ENCODE measurements around the gene B2M.
"Not testable (repeated sequence)": the region's sequence is repeated elsewhere in the genome, so short reads cannot be mapped to it uniquely, and the experiment has no call there.

Gene B2M

DNA sequence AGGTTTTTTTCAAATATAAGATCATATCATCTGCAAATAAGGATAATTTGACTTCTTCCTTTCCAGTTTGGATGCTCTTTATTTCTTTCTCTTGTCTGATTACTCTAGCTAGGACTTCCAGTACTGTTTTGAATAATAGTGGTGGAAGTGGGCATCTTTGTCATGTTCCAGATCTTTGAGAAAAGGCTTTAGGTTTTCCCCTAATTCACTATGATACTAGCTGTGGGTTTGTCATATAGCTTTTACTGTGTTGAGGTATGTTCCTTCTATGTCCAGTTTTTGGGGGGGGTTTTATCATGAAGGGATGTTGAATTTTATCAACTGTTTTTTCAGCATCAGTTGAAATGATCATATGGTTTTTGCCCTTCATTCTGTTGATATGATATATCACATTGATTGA is 10.6 kb upstream of the B2M start:
- DNase-seq, result not testable (repeated sequence)

GRCh38 chr15:44705986-44706385 is 5.3 kb upstream of the B2M start:
- DNase-seq, result no peak

GRCh38 chr15:44706401-44706800 is 4.9 kb upstream of the B2M start:
- no peak for DNase-seq

- DNase-seq, result no peak
These were observed 4.2 kb upstream of the B2M start for GRCh38 chr15:44706946-44707636.

DNA sequence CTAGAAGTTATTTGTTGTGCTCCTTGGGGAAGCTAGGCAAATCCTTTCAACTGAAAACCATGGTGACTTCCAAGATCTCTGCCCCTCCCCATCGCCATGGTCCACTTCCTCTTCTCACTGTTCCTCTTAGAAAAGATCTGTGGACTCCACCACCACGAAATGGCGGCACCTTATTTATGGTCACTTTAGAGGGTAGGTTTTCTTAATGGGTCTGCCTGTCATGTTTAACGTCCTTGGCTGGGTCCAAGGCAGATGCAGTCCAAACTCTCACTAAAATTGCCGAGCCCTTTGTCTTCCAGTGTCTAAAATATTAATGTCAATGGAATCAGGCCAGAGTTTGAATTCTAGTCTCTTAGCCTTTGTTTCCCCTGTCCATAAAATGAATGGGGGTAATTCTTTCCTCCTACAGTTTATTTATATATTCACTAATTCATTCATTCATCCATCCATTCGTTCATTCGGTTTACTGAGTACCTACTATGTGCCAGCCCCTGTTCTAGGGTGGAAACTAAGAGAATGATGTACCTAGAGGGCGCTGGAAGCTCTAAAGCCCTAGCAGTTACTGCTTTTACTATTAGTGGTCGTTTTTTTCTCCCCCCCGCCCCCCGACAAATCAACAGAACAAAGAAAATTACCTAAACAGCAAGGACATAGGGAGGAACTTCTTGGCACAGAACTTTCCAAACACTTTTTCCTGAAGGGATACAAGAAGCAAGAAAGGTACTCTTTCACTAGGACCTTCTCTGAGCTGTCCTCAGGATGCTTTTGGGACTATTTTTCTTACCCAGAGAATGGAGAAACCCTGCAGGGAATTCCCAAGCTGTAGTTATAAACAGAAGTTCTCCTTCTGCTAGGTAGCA is 851 bp upstream of the B2M start:
- peak; percentile 77 for DNase-seq

DNA sequence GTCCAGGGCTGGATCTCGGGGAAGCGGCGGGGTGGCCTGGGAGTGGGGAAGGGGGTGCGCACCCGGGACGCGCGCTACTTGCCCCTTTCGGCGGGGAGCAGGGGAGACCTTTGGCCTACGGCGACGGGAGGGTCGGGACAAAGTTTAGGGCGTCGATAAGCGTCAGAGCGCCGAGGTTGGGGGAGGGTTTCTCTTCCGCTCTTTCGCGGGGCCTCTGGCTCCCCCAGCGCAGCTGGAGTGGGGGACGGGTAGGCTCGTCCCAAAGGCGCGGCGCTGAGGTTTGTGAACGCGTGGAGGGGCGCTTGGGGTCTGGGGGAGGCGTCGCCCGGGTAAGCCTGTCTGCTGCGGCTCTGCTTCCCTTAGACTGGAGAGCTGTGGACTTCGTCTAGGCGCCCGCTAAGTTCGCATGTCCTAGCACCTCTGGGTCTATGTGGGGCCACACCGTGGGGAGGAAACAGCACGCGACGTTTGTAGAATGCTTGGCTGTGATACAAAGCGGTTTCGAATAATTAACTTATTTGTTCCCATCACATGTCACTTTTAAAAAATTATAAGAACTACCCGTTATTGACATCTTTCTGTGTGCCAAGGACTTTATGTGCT is 527 bp downstream of the B2M start:
- peak; percentile 74 for DNase-seq

DNA sequence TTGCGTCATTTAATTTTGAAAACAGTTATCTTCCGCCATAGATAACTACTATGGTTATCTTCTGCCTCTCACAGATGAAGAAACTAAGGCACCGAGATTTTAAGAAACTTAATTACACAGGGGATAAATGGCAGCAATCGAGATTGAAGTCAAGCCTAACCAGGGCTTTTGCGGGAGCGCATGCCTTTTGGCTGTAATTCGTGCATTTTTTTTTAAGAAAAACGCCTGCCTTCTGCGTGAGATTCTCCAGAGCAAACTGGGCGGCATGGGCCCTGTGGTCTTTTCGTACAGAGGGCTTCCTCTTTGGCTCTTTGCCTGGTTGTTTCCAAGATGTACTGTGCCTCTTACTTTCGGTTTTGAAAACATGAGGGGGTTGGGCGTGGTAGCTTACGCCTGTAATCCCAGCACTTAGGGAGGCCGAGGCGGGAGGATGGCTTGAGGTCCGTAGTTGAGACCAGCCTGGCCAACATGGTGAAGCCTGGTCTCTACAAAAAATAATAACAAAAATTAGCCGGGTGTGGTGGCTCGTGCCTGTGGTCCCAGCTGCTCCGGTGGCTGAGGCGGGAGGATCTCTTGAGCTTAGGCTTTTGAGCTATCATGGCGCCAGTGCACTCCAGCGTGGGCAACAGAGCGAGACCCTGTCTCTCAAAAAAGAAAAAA is 1.2 kb downstream of the B2M start:
- peak; percentile 80 for DNase-seq

DNA sequence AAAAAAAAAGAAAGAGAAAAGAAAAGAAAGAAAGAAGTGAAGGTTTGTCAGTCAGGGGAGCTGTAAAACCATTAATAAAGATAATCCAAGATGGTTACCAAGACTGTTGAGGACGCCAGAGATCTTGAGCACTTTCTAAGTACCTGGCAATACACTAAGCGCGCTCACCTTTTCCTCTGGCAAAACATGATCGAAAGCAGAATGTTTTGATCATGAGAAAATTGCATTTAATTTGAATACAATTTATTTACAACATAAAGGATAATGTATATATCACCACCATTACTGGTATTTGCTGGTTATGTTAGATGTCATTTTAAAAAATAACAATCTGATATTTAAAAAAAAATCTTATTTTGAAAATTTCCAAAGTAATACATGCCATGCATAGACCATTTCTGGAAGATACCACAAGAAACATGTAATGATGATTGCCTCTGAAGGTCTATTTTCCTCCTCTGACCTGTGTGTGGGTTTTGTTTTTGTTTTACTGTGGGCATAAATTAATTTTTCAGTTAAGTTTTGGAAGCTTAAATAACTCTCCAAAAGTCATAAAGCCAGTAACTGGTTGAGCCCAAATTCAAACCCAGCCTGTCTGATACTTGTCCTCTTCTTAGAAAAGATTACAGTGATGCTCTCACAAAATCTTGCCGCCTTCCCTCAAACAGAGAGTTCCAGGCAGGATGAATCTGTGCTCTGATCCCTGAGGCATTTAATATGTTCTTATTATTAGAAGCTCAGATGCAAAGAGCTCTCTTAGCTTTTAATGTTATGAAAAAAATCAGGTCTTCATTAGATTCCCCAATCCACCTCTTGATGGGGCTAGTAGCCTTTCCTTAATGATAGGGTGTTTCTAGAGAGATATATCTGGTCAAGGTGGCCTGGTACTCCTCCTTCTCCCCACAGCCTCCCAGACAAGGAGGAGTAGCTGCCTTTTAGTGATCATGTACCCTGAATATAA is 2.0 kb downstream of the B2M start:
- DNase-seq, result peak; percentile 58

GRCh38 chr15:44715142-44715796 is 4.0 kb downstream of the B2M start:
- peak; percentile 47 for DNase-seq

DNA sequence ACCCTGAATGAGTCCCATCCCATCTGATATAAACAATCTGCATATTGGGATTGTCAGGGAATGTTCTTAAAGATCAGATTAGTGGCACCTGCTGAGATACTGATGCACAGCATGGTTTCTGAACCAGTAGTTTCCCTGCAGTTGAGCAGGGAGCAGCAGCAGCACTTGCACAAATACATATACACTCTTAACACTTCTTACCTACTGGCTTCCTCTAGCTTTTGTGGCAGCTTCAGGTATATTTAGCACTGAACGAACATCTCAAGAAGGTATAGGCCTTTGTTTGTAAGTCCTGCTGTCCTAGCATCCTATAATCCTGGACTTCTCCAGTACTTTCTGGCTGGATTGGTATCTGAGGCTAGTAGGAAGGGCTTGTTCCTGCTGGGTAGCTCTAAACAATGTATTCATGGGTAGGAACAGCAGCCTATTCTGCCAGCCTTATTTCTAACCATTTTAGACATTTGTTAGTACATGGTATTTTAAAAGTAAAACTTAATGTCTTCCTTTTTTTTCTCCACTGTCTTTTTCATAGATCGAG is 4.5 kb downstream of the B2M start:
- DNase-seq, result no peak

- DNase-seq, result no peak
These were observed 5.8 kb downstream of the B2M start for GRCh38 chr15:44716983-44717602.

GRCh38 chr15:44718180-44718926 is 7.0 kb downstream of the B2M start:
- DNase-seq, result no peak

DNA sequence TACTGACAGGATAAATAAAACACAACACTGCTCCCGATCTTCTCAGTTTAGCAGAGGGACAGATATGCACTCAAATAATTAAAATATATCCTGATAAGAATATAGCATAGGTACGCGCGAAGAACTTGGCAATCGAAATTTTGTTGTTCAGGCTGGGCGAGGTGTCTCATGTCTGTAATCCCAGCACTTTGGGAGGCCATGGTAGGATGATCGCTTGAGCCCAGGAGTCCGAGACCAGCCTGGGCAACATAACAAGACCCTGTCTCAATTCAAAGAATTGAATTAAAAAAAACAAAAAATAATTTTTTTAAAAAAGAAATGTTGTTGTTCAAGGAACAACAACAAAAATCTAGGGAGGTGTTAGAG is 7.6 kb downstream of the B2M start:
- DNase-seq, result no peak

GRCh38 chr15:44719293-44719999 is 8.1 kb downstream of the B2M start:
- DNase-seq, result peak; percentile 83

- DNase-seq, result not testable (repeated sequence)
These were observed 8.7 kb downstream of the B2M start for GRCh38 chr15:44720000-44720435.

DNA sequence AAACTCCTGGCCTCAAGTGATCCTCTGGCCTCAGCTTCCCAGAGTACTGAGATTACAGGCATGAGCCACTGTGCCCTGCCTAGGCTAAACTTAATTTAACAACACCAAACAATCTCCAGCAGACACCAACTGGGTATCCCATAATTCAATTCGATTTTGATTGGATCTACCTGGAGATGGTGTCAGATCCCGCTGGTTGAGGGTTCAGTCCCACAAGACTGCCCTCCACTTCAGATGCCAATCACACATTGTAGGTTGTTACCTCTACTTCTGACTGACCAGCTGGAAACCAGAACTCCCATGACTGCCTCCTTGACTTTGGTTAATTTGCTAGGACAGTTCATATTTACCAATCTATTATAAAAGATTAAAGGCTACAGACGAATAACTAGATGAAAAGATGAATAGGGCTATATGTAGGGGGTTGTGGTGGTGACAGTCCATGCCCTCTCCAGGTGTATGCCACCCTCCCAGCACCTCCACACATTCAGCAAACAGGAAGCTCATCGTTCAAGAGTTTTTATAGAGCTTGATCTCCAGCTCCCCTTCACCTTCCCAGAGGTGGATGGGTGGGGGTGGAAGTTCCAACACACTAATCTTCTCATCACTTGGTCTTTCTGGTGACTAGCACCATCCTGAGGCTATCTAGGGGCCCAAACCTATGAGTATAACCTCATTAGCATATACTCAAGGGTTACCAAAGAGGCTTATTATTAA is 9.3 kb downstream of the B2M start:
- peak; percentile 70 for DNase-seq

DNA sequence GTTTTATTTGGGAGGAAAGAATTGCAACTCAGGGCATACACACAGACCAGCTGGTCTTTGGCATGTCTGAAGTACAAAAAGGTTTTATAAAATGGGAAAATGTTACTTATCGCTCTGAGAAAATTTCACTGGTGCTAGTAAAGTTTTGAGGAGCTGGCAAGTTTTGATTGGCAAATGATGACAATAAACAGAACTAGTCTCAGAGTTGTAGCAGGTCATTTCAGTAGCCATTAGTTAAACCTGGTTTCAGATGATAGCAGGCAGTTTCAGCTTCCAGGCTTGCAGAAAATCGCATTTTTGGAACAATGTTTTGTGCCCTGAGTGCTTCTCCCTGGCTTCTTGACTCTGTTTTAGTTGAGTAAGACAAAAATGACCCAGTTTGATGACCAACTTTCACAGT is 10.7 kb downstream of the B2M start:
- DNase-seq, result no peak

DNA sequence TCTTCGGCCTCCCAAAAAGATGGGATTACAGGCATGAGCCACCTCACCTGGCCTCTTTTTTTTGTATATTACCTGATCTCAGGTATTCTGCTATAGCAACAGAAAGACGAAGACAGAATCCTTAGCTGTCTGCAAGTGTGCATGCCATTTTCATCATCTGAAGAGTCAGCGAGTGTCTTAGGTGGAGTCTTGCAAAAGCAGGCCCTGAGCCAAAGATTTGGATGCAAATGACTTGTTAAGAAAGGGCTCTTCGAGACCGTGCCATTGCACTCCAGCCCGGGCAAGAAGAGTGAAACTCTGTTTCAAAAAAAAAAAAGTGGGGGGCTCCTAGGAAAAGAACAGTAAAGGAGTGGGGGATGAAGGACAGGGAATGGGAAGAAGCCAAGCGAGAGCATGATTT is 14.8 kb downstream of the B2M start:
- no peak for DNase-seq

Data from CD4-positive, alpha-beta T cell treated with Interleukin-12 subunit alpha and Interleukin-12 subunit beta, for 1 hour (primary cell).